Mesodermal cell (in vitro differentiated cells): ENCODE measurements around the gene TMEM129.
A peak's percentile ranks its signal among the peaks of the same experiment; 100 is the strongest.
"Not testable (repeated sequence)": the region's sequence is repeated elsewhere in the genome, so short reads cannot be mapped to it uniquely, and the experiment has no call there.

ENCODE experiments used
- H3K27ac ChIP-seq: 2 replicates; pipeline ENCODE4 v1.7.0; 2013; ENCODE audit warnings: mild to moderate bottlenecking, low read depth, low read length, moderate library complexity; ENCODE audit not compliant: severe bottlenecking
- H3K36me3 ChIP-seq: 2 replicates; pipeline ENCODE4 v1.7.1; 2013; ENCODE audit warnings: mild to moderate bottlenecking, low read length, moderate library complexity; ENCODE audit not compliant: control insufficient read depth, insufficient read depth
- H3K4me1 ChIP-seq: one replicate; pipeline ENCODE4 v1.7.1; 2013; ENCODE audit warnings: mild to moderate bottlenecking, low read length; ENCODE audit not compliant: insufficient read depth, control insufficient read depth, poor library complexity, severe bottlenecking
- H3K4me3 ChIP-seq: 2 replicates; pipeline ENCODE4 v1.7.0; 2013; ENCODE audit warnings: low read length, control low read depth, mild to moderate bottlenecking; ENCODE audit not compliant: insufficient read depth, poor library complexity, severe bottlenecking; ENCODE audit errors: extremely low read depth
- H3K9me3 ChIP-seq: 2 replicates; pipeline ENCODE4 v1.7.1; 2013; ENCODE audit warnings: mild to moderate bottlenecking, low read length, moderate library complexity; ENCODE audit not compliant: control insufficient read depth
- WGBS, 2 experiments: methylation state at CpG; one replicate each; pipeline ENCODE4 v1.1.5; 2013; ENCODE audit warnings: missing lambda C conversion rate in 2 of 2; ENCODE audit not compliant: insufficient coverage in 2 of 2; 5-methylcytosine and 5-hydroxymethylcytosine counted together

TMEM129 gene

GRCh38 chr4:1711055-1711570 is 10.0 kb downstream of the TMEM129 start:
- Histone ChIP-seq H3K4me3 (peak overlapping the region; percentile 83), H3K9me3 (no peaks in the 10 kb centered on the region), H3K36me3 (peaks cover 42% of the 10 kb centered on the region), H3K4me1 (peaks cover 24% of the 10 kb centered on the region), H3K27ac (peak overlapping the region; percentile 98)
- WGBS, 2 experiments, result 8 to 15% methylated on average over 16 to 21 of the region's 22 CpGs

- H3K36me3 ChIP-seq, result peaks cover 56% of the 10 kb centered on the region
- peaks cover 24% of the 10 kb centered on the region for H3K4me1 ChIP-seq
- H3K27ac ChIP-seq, result peak overlapping the region; percentile 87
- WGBS, 2 experiments, result 88% methylated on average over 1 of the region's 1 CpG; no CpG with 5 or more reads in 1 of the 2 experiments
- H3K9me3 ChIP-seq, result no peaks in the 10 kb centered on the region
- H3K4me3 ChIP-seq, result no peak overlapping the region
These were observed 12.5 kb downstream of the TMEM129 start for GRCh38 chr4:1708581-1708980.

- 96 to 98% methylated on average over 5 to 6 of the region's 6 CpGs for WGBS, 2 experiments
- peaks cover 76% of the 10 kb centered on the region for H3K36me3 ChIP-seq
These were observed 14.8 kb downstream of the TMEM129 start for GRCh38 chr4:1706358-1706757.

GRCh38 chr4:1705732-1706131 is 15.4 kb downstream of the TMEM129 start:
- WGBS, 2 experiments, result 100% methylated on average over 1 of the region's 6 CpGs
- Histone ChIP-seq H3K4me1 (peaks cover 24% of the 10 kb centered on the region), H3K4me3 (no peak overlapping the region), H3K9me3 (no peaks in the 10 kb centered on the region), H3K27ac (no peak overlapping the region), H3K36me3 (peaks cover 79% of the 10 kb centered on the region)

More at GRCh38 chr4:1706358-1706757, 14.8 kb downstream of the TMEM129 start:
- H3K4me1 ChIP-seq, result peaks cover 24% of the 10 kb centered on the region
- no peaks in the 10 kb centered on the region for H3K9me3 ChIP-seq
- no peak overlapping the region for H3K27ac ChIP-seq
- no peak overlapping the region for H3K4me3 ChIP-seq

- peaks cover 83% of the 10 kb centered on the region for H3K36me3 ChIP-seq
These were observed 17.3 kb downstream of the TMEM129 start for GRCh38 chr4:1703867-1704266.

GRCh38 chr4:1701671-1702070 is 19.5 kb downstream of the TMEM129 start:
- not testable (repeated sequence) for H3K9me3 ChIP-seq
- 96 to 98% methylated on average over 6 to 7 of the region's 8 CpGs for WGBS, 2 experiments
- H3K36me3 ChIP-seq, result peaks cover 96% of the 10 kb centered on the region

More at GRCh38 chr4:1703867-1704266, 17.3 kb downstream of the TMEM129 start:
- Histone ChIP-seq H3K27ac (no peak overlapping the region), H3K4me3 (no peak overlapping the region), H3K4me1 (peaks cover 9% of the 10 kb centered on the region), H3K9me3 (no peaks in the 10 kb centered on the region)
- 100% methylated on average over 1 of the region's 1 CpG; no CpG with 5 or more reads in 1 of the 2 experiments for WGBS, 2 experiments

GRCh38 chr4:1695913-1696312 is 25.2 kb downstream of the TMEM129 start:
- no peak overlapping the region for H3K27ac ChIP-seq
- H3K9me3 ChIP-seq, result no peaks in the 10 kb centered on the region
- H3K4me3 ChIP-seq, result no peak overlapping the region
- peaks cover 98% of the 10 kb centered on the region for H3K36me3 ChIP-seq
- 89 to 93% methylated on average over 3 to 4 of the region's 5 CpGs for WGBS, 2 experiments
- no peaks in the 10 kb centered on the region for H3K4me1 ChIP-seq

More at GRCh38 chr4:1701671-1702070, 19.5 kb downstream of the TMEM129 start:
- H3K4me1 ChIP-seq, H3K4me3 ChIP-seq, H3K27ac ChIP-seq: not testable (repeated sequence)

GRCh38 chr4:1693131-1693896 is 27.8 kb downstream of the TMEM129 start:
- Histone ChIP-seq H3K4me3 (no peak overlapping the region), H3K9me3 (no peaks in the 10 kb centered on the region), H3K27ac (no peak overlapping the region), H3K36me3 (peaks cover 86% of the 10 kb centered on the region), H3K4me1 (no peaks in the 10 kb centered on the region)
- 30 to 48% methylated on average over 3 of the region's 7 CpGs for WGBS, 2 experiments

GRCh38 chr4:1691737-1692373 is 29.3 kb downstream of the TMEM129 start:
- Histone ChIP-seq H3K36me3 (peaks cover 72% of the 10 kb centered on the region), H3K4me3 (no peak overlapping the region), H3K27ac (no peak overlapping the region), H3K9me3 (no peaks in the 10 kb centered on the region), H3K4me1 (no peaks in the 10 kb centered on the region)
- 85 to 95% methylated on average over 8 to 9 of the region's 9 CpGs for WGBS, 2 experiments

- H3K4me1 ChIP-seq, result no peaks in the 10 kb centered on the region
- no peak overlapping the region for H3K4me3 ChIP-seq
- H3K27ac ChIP-seq, result no peak overlapping the region
- no peaks in the 10 kb centered on the region for H3K9me3 ChIP-seq
- WGBS, 2 experiments, result 100% methylated on average over 1 to 2 of the region's 3 CpGs
- H3K36me3 ChIP-seq, result peaks cover 61% of the 10 kb centered on the region
These were observed 30.4 kb downstream of the TMEM129 start for GRCh38 chr4:1690698-1691097.
